Ureter (tissue), 1 donor: ENCODE data around the gene PIGL. TPM values are rescaled to one million over a fixed set of nuclear protein-coding genes. Genes with fewer than 3 reads are reported as not detected.
"Not testable (repeated sequence)": the region's sequence is repeated elsewhere in the genome, so short reads cannot be mapped to it uniquely, and the experiment has no call there.

Experiments
- DNase-seq: peaks from one replicate; pipeline ENCODE4 v3.0.0-alpha.2; 2020; ENCODE audit warnings: low spot score
- total RNA-seq: library from RNA; stranded (reverse); gene quantifications from one replicate; pipeline ENCODE4 v1.2.4, GENCODE V29; 2023
- donor health status: DM: yes; HTN: yes; CAD: no.

The PIGL gene
- total RNA-seq, 1 donor from 2014 or later: 66.2 TPM

- DNase-seq: not testable (repeated sequence)
These were observed 95.1 kb downstream of the PIGL start for GRCh38 chr17:16312061-16312460.

GRCh38 chr17:16313139-16314090 is 96.4 kb downstream of the PIGL start:
- no peak for DNase-seq

GRCh38 chr17:16314189-16314588 is 97.2 kb downstream of the PIGL start:
- no peak for DNase-seq

GRCh38 chr17:16314859-16315258 is 97.8 kb downstream of the PIGL start:
- DNase-seq: no peak

- DNase-seq: no peak
These were observed 103.0 kb downstream of the PIGL start for GRCh38 chr17:16319969-16320368.

GRCh38 chr17:16322636-16323035 is 105.6 kb downstream of the PIGL start:
- no peak for DNase-seq

GRCh38 chr17:16325964-16326363 is 109.0 kb downstream of the PIGL start:
- DNase-seq: no peak

- no peak for DNase-seq
These were observed 110.0 kb downstream of the PIGL start for GRCh38 chr17:16327018-16327417.

- no peak for DNase-seq
These were observed 112.0 kb downstream of the PIGL start for GRCh38 chr17:16328997-16329396.

- DNase-seq: peak; percentile 51
These were observed 112.7 kb downstream of the PIGL start for GRCh38 chr17:16329519-16330271.

GRCh38 chr17:16338391-16338790 is 121.4 kb downstream of the PIGL start:
- no peak for DNase-seq

GRCh38 chr17:16339402-16339801 is 122.4 kb downstream of the PIGL start:
- no peak for DNase-seq

- DNase-seq: no peak
These were observed 122.9 kb downstream of the PIGL start for GRCh38 chr17:16339959-16340358.

- no peak for DNase-seq
These were observed 126.0 kb downstream of the PIGL start for GRCh38 chr17:16342979-16343378.

GRCh38 chr17:16343569-16343968 is 126.6 kb downstream of the PIGL start:
- DNase-seq: no peak

- no peak for DNase-seq
These were observed 128.6 kb downstream of the PIGL start for GRCh38 chr17:16345565-16345964.

- no peak for DNase-seq
These were observed 129.8 kb downstream of the PIGL start for GRCh38 chr17:16346721-16347271.

- no peak for DNase-seq
These were observed 131.6 kb downstream of the PIGL start for GRCh38 chr17:16348586-16348985.

GRCh38 chr17:16349431-16349830 is 132.4 kb downstream of the PIGL start:
- DNase-seq: no peak

- DNase-seq: no peak
These were observed 134.8 kb downstream of the PIGL start for GRCh38 chr17:16351831-16352230.

- no peak for DNase-seq
These were observed 135.3 kb downstream of the PIGL start for GRCh38 chr17:16352303-16352666.

GRCh38 chr17:16352667-16353316 is 135.8 kb downstream of the PIGL start:
- DNase-seq: peak; percentile 46
